ENCODE results near the gene GBF1. TPM values are rescaled to one million over a fixed set of nuclear protein-coding genes. Genes with fewer than 3 reads are reported as not detected.

Gene GBF1
- total and polyA plus RNA-seq, 4 donors: 29.0 to 60.4 (median 47.3) TPM

DNA sequence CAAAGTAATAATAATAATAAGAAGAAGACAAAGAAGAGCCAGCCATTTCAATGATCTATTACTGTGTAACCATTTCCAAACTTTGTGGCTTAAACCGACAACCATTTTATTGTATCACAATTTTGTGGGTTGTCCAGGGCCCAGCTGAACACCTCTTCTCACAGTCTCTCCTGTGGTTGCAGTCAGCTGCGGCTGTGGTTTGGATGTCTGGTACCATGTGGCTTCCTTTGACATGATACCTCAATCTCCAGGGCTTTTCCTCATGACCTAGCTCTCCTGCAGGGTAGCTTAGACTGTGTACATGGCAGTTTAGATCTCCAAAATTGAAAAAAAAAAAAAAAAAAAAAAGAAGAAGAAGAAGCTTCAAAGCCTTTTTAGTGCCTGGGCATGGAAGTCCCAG lies 77.6 kb downstream of the GBF1 start:
- no peaks in the 10 kb centered on the region for H3K27me3 ChIP-seq (ENCODE audit: control insufficient read depth, insufficient read depth, low read length)
- H3K36me3 ChIP-seq (ENCODE audit: control insufficient read depth, insufficient read depth, low read length): no peaks in the 10 kb centered on the region
- DNase-seq (ENCODE audit: low read depth in 4 of 6, low spot score in 6 of 6): no peak
- no peaks in the 10 kb centered on the region for H3K9me3 ChIP-seq (ENCODE audit: control insufficient read depth, insufficient read depth, low read length)
- peaks cover 6% of the 10 kb centered on the region for H3K4me1 ChIP-seq (ENCODE audit: control insufficient read depth, insufficient read depth, low read length)
- no peak overlapping the region for H3K4me3 ChIP-seq (ENCODE audit: low read depth, low read length)
- no CpG with 5 or more reads among the region's 2 CpGs for WGBS (ENCODE audit: insufficient coverage)
- H3K27ac ChIP-seq (ENCODE audit: low read depth, low read length): no peak overlapping the region

GRCh38 chr10:102324061-102324460 lies 78.7 kb downstream of the GBF1 start:
- no peaks in the 10 kb centered on the region for H3K36me3 ChIP-seq (ENCODE audit: control insufficient read depth, insufficient read depth, low read length)
- H3K4me3 ChIP-seq (ENCODE audit: low read depth, low read length): no peak overlapping the region
- peaks cover 9% of the 10 kb centered on the region for H3K4me1 ChIP-seq (ENCODE audit: control insufficient read depth, insufficient read depth, low read length)
- WGBS (ENCODE audit: insufficient coverage): no CpG with 5 or more reads among the region's 3 CpGs
- DNase-seq (ENCODE audit: low read depth in 4 of 6, low spot score in 6 of 6): no peak
- H3K27me3 ChIP-seq (ENCODE audit: control insufficient read depth, insufficient read depth, low read length): no peaks in the 10 kb centered on the region
- no peak overlapping the region for H3K27ac ChIP-seq (ENCODE audit: low read depth, low read length)
- no peaks in the 10 kb centered on the region for H3K9me3 ChIP-seq (ENCODE audit: control insufficient read depth, insufficient read depth, low read length)

DNA sequence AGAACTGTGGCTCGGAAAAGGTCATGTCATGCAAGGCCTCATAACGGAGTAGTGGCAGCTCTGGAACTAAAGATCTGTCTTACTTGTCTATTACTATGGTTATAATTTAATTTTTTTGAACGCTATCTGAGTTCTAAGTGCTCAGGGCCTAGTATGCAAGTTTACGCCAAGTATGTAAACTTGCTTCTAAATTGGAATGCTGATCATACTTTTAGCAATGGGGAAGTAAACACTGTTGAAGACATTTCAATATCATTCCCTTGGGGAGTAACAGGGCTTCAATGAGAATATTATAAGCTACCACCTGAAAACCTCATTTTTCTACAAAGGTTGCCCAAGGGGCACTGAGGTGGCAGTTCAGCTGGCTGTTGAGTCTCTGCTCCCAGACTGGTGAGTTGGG lies 80.7 kb downstream of the GBF1 start:
- no peak overlapping the region for H3K27ac ChIP-seq (ENCODE audit: low read depth, low read length)
- WGBS (ENCODE audit: insufficient coverage): no CpG with 5 or more reads among the region's 4 CpGs
- H3K4me3 ChIP-seq (ENCODE audit: low read depth, low read length): no peak overlapping the region

GRCh38 chr10:102327002-102327401 lies 81.7 kb downstream of the GBF1 start:
- no peak for DNase-seq (ENCODE audit: low read depth in 4 of 6, low spot score in 6 of 6)
- H3K9me3 ChIP-seq (ENCODE audit: control insufficient read depth, insufficient read depth, low read length): no peaks in the 10 kb centered on the region
- 33% methylated on average over 3 of the region's 5 CpGs for WGBS (ENCODE audit: insufficient coverage)
- H3K27ac ChIP-seq (ENCODE audit: low read depth, low read length): peak overlapping the region; percentile 47
- no peaks in the 10 kb centered on the region for H3K36me3 ChIP-seq (ENCODE audit: control insufficient read depth, insufficient read depth, low read length)
- H3K4me3 ChIP-seq (ENCODE audit: low read depth, low read length): no peak overlapping the region
- H3K4me1 ChIP-seq (ENCODE audit: control insufficient read depth, insufficient read depth, low read length): peaks cover 9% of the 10 kb centered on the region
- H3K27me3 ChIP-seq (ENCODE audit: control insufficient read depth, insufficient read depth, low read length): no peaks in the 10 kb centered on the region

More for the DNA sequence above, 80.7 kb downstream of the GBF1 start:
- H3K27me3 ChIP-seq (ENCODE audit: control insufficient read depth, insufficient read depth, low read length): no peaks in the 10 kb centered on the region
- H3K9me3 ChIP-seq (ENCODE audit: control insufficient read depth, insufficient read depth, low read length): no peaks in the 10 kb centered on the region
- no peak for DNase-seq (ENCODE audit: low read depth in 4 of 6, low spot score in 6 of 6)
- H3K36me3 ChIP-seq (ENCODE audit: control insufficient read depth, insufficient read depth, low read length): no peaks in the 10 kb centered on the region
- peaks cover 9% of the 10 kb centered on the region for H3K4me1 ChIP-seq (ENCODE audit: control insufficient read depth, insufficient read depth, low read length)

DNA sequence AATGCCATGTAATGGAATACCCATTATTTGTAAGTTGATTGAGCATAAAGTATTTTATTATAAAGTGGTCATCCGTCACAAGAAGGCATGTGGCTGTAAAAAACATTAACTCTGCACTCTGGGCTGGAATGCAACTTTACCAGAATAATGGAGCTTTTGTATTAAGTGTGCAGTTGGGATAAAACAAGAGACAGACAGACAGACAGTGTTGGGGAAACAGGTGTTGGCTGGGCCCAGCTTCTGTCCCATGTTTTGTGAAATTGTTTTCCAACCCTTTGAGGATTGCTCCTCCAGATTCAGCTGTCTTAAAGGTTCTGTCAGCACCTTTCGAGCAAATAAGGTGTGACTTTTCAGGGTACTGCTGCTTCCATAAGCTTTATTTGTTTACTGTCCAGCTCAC lies 82.3 kb downstream of the GBF1 start:
- Histone ChIP-seq H3K27me3 (ENCODE audit: control insufficient read depth, insufficient read depth, low read length) (no peaks in the 10 kb centered on the region), H3K4me3 (ENCODE audit: low read depth, low read length) (no peak overlapping the region), H3K9me3 (ENCODE audit: control insufficient read depth, insufficient read depth, low read length) (no peaks in the 10 kb centered on the region), H3K4me1 (ENCODE audit: control insufficient read depth, insufficient read depth, low read length) (peaks cover 9% of the 10 kb centered on the region), H3K27ac (ENCODE audit: low read depth, low read length) (no peak overlapping the region), H3K36me3 (ENCODE audit: control insufficient read depth, insufficient read depth, low read length) (no peaks in the 10 kb centered on the region)
- 67% methylated on average over 2 of the region's 2 CpGs for WGBS (ENCODE audit: insufficient coverage)
- no peak for DNase-seq (ENCODE audit: low read depth in 4 of 6, low spot score in 6 of 6)

GRCh38 chr10:102332772-102333171 lies 87.4 kb downstream of the GBF1 start:
- Histone ChIP-seq H3K27ac (ENCODE audit: low read depth, low read length) (no peak overlapping the region), H3K9me3 (ENCODE audit: control insufficient read depth, insufficient read depth, low read length) (no peaks in the 10 kb centered on the region), H3K36me3 (ENCODE audit: control insufficient read depth, insufficient read depth, low read length) (no peaks in the 10 kb centered on the region)

DNA sequence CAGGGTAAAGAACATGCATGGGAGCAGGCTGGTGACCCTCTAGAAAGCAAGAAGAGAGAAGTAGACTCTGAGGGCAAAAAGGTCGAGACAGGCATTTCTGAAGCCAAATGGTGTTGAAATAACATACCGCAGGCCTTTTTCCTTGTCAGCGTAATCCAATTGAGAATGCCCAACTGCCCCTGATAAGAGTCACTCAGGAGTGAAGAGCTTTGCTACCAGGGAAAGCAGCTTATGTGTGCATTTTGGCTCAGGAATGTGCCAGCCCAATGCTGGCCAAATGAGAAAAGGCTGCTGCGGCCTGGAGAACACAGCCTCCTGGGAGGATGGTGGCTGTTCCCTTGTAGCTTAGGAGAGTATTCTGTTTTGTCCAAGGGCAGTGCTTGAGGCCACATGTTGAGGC lies 88.8 kb downstream of the GBF1 start:
- H3K4me1 ChIP-seq (ENCODE audit: control insufficient read depth, insufficient read depth, low read length): no peaks in the 10 kb centered on the region
- H3K9me3 ChIP-seq (ENCODE audit: control insufficient read depth, insufficient read depth, low read length): no peaks in the 10 kb centered on the region
- H3K36me3 ChIP-seq (ENCODE audit: control insufficient read depth, insufficient read depth, low read length): no peaks in the 10 kb centered on the region
- 48% methylated on average over 4 of the region's 4 CpGs for WGBS (ENCODE audit: insufficient coverage)
- H3K27me3 ChIP-seq (ENCODE audit: control insufficient read depth, insufficient read depth, low read length): no peaks in the 10 kb centered on the region
- no peak overlapping the region for H3K27ac ChIP-seq (ENCODE audit: low read depth, low read length)
- DNase-seq (ENCODE audit: low read depth in 4 of 6, low spot score in 6 of 6): peak in 1 of 6 donors; percentile 33
- no peak overlapping the region for H3K4me3 ChIP-seq (ENCODE audit: low read depth, low read length)

More at GRCh38 chr10:102332772-102333171, 87.4 kb downstream of the GBF1 start:
- Histone ChIP-seq H3K4me3 (ENCODE audit: low read depth, low read length) (no peak overlapping the region), H3K27me3 (ENCODE audit: control insufficient read depth, insufficient read depth, low read length) (no peaks in the 10 kb centered on the region), H3K4me1 (ENCODE audit: control insufficient read depth, insufficient read depth, low read length) (peaks cover 3% of the 10 kb centered on the region)
- no peak for DNase-seq (ENCODE audit: low read depth in 4 of 6, low spot score in 6 of 6)

GRCh38 chr10:102335184-102335583 lies 89.9 kb downstream of the GBF1 start:
- H3K27ac ChIP-seq (ENCODE audit: low read depth, low read length): no peak overlapping the region
- H3K4me1 ChIP-seq (ENCODE audit: control insufficient read depth, insufficient read depth, low read length): no peaks in the 10 kb centered on the region
- H3K36me3 ChIP-seq (ENCODE audit: control insufficient read depth, insufficient read depth, low read length): no peaks in the 10 kb centered on the region
- WGBS (ENCODE audit: insufficient coverage): 83% methylated on average over 2 of the region's 3 CpGs
- DNase-seq (ENCODE audit: low read depth in 4 of 6, low spot score in 6 of 6): no peak
- H3K4me3 ChIP-seq (ENCODE audit: low read depth, low read length): no peak overlapping the region
- no peaks in the 10 kb centered on the region for H3K27me3 ChIP-seq (ENCODE audit: control insufficient read depth, insufficient read depth, low read length)
- H3K9me3 ChIP-seq (ENCODE audit: control insufficient read depth, insufficient read depth, low read length): no peaks in the 10 kb centered on the region

DNA sequence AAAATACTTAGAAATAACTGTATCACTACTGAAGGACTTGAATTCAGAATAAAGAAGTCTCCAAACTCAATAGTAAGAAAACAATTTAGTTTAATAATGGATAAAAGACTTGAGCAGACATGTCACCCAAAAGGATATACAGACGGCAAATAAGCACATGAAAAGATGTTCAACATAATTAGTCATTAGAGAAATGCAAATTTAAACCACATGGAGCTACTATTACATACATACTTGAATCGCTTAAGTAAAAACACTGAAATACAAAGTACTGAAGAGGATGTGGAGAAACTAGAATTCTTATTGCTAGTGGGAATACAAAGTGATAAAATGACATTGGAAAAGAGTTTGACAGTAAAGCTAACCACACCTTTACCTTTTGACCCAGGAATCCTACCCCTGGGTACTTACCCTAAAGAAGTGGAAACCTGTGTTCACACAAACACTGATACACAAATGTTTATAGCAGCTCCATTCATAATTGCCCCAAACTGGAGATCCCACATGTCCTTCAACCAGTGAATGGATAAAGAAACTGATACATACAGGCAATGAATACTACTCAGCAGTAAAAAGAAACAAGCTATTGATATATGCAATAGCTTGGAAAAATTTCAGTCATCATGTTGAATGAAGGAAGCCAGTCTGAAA lies 95.8 kb downstream of the GBF1 start:
- H3K27ac ChIP-seq (ENCODE audit: low read depth, low read length): no peak overlapping the region
- H3K4me3 ChIP-seq (ENCODE audit: low read depth, low read length): no peak overlapping the region
- no peaks in the 10 kb centered on the region for H3K9me3 ChIP-seq (ENCODE audit: control insufficient read depth, insufficient read depth, low read length)
- peaks cover 11% of the 10 kb centered on the region for H3K36me3 ChIP-seq (ENCODE audit: control insufficient read depth, insufficient read depth, low read length)
- DNase-seq (ENCODE audit: low read depth in 4 of 6, low spot score in 6 of 6): no peak
- no peaks in the 10 kb centered on the region for H3K27me3 ChIP-seq (ENCODE audit: control insufficient read depth, insufficient read depth, low read length)
- no CpG with 5 or more reads among the region's 2 CpGs for WGBS (ENCODE audit: insufficient coverage)
- H3K4me1 ChIP-seq (ENCODE audit: control insufficient read depth, insufficient read depth, low read length): no peaks in the 10 kb centered on the region

DNA sequence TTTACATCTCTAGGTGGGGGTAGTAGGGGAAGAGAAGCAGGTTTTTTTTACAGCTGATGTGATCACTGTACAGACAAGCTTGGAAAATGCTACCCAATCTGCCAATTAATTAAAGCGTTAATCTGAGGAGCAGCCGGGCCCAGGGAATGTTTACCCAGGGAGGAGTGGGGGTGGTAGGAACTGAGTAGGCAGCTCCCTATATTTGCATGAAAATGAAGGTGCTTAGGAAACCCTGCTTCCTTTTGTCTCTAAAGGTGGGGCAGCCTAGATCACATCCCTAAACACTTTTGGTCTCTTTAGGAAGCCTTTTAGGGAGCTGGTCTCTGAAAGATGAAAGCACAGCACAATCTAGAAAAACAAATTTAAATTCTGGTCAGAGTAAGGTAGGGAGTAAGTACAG lies 97.1 kb downstream of the GBF1 start:
- H3K27me3 ChIP-seq (ENCODE audit: control insufficient read depth, insufficient read depth, low read length): no peaks in the 10 kb centered on the region
- no peaks in the 10 kb centered on the region for H3K9me3 ChIP-seq (ENCODE audit: control insufficient read depth, insufficient read depth, low read length)
- H3K36me3 ChIP-seq (ENCODE audit: control insufficient read depth, insufficient read depth, low read length): peaks cover 14% of the 10 kb centered on the region
- 33% methylated on average over 2 of the region's 2 CpGs for WGBS (ENCODE audit: insufficient coverage)
- peaks cover 3% of the 10 kb centered on the region for H3K4me1 ChIP-seq (ENCODE audit: control insufficient read depth, insufficient read depth, low read length)
- H3K4me3 ChIP-seq (ENCODE audit: low read depth, low read length): no peak overlapping the region
- no peak overlapping the region for H3K27ac ChIP-seq (ENCODE audit: low read depth, low read length)
- DNase-seq (ENCODE audit: low read depth in 4 of 6, low spot score in 6 of 6): peak in 2 of 6 donors; percentile 38 to 50

All from spinal cord (tissue), 10 donors.